Activated effector memory CD4-positive, alpha-beta T cell treated with Interleukin-2 at 50 U/mL for 16 hours (primary cell): Measurements from ENCODE around the gene TPRG1.

Source experiments
- DNase-seq: peaks from one replicate; pipeline ENCODE4 v3.0.0-alpha.2; 2020

TPRG1 gene

DNA sequence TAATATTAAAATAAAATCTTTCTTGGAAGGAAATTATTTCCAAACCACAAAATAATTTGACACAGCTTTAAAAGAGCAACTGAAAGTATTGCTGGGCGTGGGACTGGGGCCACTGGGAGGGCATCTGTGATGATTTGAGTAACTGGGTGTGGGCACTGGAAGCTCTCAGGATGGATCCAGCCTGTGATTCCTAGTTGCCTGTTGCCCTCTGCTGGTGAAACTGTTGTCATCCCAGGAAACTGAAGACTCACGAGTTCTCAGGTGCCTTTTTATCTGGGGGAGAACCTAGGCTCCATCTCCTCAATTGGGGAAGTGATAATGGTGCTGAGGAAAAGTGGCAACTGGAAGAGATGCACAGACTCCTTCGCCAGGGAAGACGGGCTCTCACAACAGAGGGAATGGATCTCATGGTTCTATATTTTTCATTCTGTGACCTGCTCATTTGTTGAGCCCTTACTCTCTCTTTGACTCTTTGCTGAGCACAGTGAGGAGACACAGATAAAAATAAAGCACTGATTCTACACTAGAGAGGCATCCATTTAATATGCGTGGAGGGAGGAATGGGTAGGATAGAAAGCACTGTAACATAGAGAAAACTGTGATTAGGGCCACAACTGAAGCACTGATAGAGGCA lies 61.6 kb downstream of the TPRG1 start:
- DNase-seq: no peak

DNA sequence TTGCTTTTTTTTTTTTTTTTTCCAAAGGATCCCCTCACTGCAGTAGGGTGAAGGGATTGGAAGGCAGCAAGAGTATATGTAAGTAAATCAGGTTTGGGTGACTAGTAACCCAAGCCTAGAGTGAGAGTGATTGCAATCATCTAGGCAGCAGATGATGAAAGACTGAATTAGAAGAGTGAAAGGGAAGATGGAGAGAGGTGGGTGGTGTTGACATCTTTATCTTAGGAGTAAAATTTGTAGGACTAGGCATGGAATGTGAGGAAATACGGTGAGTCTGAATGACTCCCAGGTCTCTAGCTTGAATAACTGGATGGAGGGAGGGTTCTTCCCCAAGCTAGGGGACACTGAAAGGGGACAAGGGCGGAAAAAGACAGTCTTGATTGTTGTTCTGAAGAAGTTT lies 63.4 kb downstream of the TPRG1 start:
- DNase-seq: no peak

DNA sequence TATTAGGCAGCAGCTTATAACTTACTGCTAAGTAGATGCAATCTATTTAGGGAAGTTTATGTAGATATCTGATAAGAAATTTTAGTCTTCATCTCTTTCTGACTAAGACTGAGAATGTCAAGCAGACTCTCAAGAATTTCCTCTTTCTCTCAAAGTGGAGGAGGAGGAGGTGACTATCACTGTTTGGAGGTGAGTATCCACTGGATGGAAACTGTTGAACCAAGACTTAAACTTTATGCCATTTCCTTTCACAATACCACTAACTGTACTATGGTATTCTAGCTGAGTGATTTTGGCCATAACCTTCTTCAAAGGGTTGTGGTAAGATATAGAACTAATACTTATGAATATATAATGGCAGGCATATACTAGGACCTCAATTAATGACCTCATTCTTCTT lies 64.6 kb downstream of the TPRG1 start:
- DNase-seq: no peak

DNA sequence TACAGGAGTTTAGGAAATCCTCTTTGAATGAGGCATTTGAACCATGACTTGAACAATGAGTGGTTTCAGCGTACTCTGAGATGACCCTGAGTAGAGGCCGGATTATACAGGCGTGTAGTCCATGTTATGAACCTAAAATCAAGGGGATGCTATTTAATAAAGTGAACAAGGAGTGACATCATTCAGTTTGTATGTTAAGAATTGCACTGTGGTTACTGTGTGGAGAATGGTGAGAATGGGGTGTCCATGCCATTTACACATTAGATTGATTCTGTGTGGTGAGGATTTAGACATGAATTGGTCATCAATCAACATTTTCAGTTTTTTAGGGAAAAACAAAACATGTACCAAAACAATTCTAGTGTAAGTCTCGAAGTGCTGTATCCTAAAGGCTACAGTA lies 65.8 kb downstream of the TPRG1 start:
- no peak for DNase-seq

DNA sequence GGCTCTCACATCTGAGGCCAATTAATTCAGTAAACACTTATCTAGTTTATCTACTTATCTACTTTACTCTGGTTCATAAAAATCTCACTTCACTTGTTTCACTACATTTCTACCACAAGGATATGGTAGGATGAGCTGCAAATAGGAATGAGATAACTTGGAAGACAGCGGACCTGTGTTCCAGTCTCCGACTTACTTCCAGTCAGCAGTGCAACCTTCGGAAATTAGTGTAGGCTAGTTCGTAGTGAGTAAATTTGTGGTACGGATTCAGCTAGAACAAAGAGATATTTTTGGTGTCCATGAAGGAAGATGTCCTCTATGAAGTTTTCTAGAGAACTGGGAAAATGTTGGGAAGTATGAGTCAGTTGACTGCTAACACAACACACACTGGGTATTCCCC lies 66.3 kb downstream of the TPRG1 start:
- DNase-seq: no peak

DNA sequence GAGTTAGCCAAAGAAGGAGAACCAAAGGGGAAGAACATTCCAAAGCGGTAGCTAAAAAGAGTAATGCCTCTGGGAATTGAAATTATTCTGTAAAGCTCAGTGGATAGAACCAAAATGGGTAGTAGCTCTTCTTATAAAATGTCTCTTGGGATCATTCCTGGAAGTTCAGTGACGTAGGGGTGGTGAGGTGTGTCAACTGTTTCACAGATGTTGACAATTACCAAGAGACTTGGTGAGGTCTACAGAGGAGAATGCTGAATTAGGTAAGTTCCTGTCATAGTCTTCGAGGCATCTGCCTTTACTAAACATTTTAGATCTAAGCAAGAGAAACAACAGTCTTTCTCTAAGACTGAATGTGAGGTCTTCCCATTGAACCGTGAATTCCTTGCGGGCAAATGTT lies 67.8 kb downstream of the TPRG1 start:
- DNase-seq: no peak

DNA sequence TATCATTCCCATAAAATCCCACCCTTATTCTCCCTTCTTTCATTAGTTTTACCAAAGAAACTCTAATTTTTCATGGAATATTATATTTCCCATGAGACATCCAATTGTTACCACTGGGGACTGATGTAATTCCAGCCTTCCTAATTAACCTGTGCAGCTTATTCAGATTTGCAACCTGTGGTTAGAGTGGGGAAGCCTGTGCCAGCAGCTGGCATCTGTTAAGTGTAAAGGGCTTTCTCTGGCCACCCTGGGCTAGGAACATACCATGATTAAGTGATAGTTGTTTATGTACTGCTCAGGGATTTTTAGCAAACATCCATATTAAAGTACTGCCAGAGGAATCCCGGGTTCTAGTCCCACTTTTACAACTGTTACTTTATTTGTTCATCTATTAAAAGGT lies 78.2 kb downstream of the TPRG1 start:
- DNase-seq: no peak

DNA sequence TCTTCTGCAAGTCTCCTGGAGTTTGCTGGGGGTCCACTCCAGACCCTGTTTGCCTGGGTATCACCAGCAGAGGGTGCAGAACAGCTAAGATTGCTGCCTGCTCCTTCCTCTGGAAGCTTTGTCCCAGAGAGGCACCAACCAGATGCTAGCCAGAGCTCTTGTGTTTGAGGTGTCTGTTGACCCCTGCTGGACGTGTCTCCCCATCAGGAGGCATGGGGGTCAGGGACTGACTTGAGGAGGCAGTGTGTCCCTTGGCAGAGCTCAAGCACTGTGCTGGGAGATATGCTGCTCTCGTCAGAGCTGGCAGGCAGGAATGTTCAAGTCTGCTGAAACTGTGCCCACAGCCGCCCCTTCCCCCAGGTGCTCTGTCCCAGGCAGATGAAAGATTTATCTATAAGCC lies 86.5 kb downstream of the TPRG1 start:
- no peak for DNase-seq

DNA sequence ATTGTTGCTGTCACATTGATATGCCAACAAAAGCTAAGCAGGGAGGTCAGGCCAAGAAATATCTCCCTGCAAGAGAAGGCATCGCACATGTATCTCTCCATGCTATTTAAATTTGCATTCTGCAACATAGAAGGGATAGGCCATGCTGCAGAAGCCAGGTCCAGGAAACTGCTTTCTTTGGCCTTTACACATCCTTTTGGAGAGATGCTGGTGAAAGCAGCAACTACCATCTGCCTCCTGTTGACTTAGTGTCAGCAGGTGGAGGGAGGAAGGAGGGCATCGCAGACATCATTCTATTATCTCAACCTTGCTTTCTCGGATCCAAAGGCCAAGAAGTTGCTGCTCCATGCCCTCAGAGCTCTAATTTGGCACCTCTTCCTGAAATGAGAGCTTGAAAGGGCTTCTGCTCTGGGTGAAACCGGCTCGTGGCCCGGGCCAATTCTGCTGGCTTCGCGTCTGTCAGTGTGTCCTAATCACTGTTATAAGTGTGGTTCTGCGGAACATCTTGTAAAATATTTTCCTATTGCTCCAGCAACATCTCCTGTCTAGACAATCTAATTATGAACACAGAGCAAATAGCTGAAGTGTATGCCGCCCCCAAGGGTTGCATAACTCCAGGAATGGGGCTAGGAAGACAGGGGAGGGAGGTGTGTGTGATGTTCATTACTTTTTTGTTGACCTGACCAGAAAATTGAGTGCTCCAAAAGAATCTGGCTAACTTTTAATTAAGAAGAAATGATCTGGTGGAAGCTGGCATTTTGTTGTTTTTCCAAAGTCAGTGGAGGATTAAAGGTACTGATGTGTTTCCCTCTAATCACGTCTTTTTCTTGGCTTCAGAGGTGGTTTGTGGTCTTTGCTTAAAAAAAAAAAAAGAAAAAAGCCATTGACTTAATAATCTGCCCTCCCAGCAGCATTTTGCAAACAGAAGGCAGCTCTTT lies 89.1 kb downstream of the TPRG1 start:
- DNase-seq: no peak

DNA sequence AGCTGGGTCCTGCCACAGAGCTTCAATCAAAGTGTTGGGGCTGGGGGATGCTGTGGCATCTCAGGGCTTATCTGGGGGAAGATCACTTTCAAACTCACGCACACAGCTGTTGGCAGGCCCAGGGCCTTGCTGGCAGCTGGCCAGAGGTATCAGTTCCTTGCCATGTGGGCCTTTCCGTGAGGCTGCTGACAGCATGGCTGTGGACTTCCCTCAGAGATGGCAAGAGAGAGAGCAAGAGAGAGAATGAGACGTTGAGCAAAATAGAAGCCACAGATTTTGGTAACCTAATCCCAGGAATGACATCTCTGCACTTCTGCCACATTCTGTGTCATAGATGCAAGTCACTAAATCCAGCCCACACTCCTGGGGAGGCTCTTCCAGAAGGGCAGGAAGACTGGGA lies 91.0 kb downstream of the TPRG1 start:
- no peak for DNase-seq

DNA sequence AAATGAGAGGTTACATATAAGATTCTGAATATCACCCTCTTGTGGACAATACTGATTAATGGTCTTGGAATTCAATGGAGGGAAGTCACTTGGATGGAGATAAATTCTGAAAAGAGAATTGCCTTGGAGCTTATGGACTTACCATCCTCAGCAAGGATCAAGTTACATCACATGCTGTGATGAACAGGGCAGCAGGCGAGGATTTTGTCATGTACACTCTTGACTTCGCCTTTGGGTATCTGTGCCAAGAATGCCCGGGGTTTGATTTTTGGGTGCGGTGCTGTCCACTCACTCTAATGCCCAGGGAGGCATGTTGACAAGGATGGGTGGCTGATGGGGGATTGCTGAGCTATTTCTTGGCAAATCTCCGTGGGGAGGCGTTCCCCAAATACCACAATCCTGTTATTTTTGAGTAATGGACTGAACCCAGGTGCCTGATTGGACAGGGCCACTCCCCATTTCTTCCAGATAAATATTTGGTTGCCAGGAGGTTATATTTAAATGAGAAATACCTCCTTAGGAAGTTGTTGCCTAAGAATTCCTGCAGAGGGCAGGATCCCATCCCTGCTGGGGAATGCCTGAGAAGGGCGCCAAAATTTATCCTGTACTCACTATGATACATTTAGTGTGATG lies 96.3 kb downstream of the TPRG1 start:
- no peak for DNase-seq

DNA sequence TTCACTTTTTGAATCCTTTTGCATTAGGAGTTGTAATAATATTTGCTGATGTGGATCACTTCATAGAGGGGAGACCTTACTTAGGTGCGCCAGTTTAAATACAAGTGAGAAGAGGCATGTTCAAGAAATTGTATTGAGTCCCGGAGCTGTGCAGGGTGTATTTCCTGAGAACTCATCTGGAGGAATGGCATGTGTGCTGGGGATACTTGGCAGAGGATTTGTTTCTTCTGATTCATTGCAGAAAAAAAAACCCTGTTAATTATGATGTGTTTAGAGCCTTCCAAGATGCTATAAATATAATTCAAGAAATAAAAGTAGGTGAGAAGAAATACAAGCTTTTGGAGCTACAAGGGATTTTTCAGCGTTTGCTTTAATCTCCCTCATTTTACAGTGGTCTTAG lies 97.6 kb downstream of the TPRG1 start:
- DNase-seq: no peak

DNA sequence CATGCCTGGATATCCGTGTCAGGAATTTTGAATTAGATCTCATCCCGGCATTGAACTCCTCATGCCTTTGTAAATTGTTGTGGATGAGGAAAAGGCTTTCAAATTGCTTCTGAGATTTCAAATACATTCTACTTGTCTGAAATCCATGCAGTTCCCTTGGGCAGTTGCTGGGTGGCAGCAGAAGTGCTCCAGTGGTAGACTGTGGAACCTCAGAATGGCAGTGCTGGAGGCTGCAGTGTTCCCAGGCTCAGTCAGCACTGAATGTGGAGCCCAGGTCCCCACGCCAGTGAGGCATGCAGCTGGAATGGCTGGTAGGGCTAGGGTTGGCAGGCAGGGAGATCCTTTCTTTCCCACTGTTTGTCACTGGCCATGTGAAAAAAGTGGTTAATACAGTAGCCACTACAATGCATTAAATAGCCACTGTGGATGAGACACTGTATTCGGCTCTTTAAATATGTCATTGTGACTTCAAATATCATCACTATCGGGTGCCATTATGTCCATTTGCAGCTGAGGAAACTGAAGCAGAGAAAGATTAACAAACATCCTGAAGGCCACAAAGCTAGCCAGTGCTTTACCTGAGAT lies 98.6 kb downstream of the TPRG1 start:
- DNase-seq: no peak

DNA sequence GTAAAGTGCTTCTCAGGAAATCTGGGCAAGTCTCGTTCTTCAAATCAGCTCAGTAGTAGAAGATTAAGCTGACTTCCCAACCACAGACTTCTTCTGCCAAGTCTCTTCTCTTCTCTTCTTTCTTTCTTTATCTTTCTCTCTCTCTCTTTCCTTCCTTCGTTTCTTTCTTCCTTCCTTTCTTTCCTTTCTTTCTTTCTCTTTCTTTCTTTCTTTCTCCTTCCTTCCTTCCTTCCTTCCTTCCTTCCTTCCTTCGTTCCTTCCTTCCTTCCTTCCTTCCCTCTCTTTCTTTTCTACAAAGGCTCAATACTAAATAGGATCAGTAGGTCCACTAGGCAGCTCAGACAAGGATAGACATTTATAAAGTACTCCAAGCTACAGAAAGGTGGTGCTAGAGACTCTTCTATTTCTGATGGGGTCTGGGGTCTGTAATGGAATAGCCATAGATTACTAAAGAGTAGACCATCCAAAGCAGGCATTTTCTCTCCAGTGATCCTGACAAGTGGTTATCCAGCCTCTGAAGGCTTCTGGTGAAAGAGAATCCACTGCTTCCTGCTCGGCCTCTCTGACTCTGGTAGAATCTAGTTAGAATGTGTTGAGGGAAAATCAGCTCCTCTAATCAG lies 100.8 kb downstream of the TPRG1 start:
- no peak for DNase-seq

DNA sequence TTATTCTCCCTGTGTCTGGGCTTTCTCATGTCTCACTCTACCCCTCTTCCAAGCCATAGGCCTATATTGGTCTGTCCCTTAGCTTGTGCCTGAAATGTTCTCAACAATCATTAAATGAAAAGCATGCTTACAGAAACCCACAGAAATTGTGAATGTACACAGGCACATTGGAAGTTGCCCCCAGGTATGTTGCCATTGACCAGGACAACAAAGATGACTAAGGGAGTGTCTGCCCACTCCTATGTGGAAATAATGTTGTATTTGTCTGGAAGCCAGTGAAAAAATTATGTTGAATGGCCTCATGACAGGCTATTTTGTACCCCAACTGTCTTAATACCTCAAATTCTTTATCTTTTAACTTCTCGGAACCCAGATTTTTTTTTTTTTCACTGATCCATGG lies 102.0 kb downstream of the TPRG1 start:
- no peak for DNase-seq

DNA sequence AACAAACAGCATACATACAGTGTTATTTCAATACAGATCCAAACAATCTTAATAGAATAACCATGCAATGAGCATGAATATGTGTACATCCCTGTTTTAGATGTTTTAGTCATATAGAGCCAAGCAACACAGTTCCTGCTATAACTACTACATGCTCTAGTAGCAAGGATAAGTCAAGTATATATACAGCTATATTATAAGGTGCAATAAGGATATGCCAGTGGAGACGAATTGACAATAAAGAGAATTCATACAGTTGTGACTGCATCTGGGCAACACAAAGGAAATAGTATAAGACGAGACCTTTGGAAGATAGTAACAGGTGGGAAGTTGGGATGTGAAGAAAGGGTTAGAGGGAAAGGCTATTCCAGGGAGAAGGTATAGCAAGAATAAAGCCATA lies 103.4 kb downstream of the TPRG1 start:
- DNase-seq: no peak

DNA sequence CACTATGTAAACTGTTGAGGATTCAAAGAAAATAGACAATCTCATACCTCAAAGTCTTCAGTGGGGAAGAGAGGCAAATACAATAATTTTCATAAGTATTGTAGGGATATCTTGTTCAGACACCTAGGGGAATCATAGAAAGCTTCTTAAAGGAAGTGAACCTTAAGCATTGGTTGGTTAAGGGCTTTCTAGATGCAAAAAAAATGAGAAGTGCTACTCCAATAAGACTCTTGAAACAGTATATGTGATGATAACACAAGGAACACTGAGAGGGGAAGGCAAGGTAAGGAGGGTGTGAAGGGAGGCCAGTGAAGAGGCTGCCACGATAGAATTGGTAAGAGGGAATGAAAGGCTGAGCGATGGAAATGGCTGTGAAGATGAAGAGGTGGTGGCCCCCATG lies 104.1 kb downstream of the TPRG1 start:
- DNase-seq: no peak

DNA sequence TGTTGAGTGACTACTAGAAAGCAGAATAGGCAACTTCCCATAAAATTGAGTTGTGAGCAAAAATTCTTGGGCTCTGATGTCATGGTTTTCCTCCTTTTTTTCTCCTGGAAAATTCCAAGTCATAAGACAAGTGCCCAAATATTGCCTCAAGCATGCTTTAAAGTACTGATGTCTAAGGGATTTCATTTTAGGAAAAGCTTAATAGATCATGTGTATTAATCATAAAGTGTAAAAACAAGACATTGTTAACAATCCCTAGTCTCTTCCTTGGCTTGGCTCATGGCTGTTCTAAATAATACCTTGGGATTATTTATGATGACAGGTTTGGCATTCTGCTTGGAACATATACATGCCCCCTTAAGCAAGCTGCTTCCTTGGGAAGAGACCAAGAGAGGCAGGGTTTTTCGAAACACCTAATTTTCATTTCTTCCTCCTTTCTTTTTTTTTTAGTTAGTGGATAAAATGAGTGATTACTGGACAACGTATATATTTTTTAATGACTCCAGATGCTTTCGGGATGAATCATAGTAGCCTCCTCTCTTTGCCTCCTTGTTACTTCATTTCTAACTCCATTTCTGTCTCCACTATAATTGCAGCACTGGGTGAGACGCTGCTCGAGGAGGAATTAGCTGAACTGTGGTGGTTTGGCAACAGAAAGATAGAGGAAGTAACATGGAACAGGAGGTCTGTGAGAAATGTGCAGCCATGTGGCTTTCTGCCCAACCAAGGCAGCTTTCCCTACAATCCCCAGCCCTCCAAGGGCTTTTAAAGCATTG lies 104.9 kb downstream of the TPRG1 start:
- no peak for DNase-seq

DNA sequence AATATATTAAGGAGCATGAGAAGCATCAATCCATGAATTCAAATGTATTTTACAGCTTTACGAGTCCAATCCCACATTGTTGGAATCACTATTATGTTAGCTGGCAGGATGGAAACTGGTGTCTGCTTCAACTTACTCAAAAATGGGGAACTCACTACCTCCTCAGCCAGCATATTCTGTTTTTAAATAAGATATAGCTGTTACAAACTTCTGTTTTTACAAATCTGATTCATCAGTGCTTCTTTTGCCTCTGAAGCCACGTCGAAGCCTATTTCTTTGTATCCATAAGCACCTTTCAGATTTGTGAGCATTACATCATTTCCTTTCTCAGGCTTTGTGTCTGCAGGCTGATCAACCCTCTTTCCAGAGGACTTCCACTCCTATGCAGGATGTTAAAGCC lies 105.9 kb downstream of the TPRG1 start:
- no peak for DNase-seq

DNA sequence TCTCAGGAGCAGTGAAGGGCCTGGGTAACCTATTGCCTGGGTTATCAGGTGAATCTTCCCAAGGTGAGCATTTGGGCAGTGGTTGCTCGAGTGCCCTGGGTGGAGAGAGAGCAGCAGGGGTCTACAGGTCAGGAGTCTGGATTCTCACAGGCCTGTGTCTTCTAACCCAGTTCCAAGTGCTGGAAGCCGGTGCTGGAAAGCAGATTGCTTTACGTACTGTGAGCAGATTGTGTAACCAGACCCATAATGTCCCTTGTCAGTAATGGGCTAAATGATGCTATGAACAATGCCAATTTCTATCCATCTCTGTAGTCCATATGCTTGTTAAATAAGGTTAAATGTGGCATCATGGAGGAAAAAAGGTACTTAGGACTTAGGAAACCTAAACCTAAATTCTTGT lies 106.5 kb downstream of the TPRG1 start:
- DNase-seq: no peak

DNA sequence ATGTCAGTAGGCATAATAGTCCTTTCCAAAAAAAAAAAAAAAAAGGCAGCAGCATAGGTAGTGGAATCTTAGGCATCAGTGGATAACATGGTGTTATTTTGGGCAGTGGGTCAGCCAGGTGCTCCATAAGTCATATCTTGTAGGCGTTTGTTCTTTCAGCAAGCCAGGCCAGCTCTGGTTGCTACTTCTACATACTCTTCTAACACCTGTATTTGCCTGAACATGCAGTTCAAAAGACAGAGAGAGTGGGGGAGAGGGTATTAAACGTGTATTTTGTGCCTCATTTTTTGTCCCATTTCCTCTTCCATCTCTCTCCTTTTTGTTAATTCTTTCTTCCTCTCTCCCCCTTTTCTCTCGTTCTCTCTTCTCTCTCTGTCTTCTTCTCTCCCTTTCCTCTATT lies 110.4 kb downstream of the TPRG1 start:
- no peak for DNase-seq

DNA sequence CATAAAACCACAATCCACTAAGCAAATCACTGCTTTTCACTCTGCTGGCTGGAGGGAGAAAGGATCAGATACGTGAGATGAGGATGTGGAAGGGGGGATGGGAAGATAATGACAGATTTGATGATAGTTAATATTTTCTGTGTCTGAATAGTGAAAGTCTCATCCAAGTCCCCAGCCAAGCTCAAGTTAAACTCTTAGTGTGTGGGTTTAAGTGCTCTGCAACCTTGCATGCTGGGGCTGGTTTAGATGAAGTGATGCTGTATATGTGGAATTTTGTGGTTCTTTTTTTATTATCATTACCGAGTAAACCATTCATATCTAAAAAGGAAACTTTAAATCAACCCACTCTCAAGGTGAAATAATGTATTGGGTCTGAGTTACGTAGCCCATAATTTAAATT lies 111.0 kb downstream of the TPRG1 start:
- DNase-seq: no peak

DNA sequence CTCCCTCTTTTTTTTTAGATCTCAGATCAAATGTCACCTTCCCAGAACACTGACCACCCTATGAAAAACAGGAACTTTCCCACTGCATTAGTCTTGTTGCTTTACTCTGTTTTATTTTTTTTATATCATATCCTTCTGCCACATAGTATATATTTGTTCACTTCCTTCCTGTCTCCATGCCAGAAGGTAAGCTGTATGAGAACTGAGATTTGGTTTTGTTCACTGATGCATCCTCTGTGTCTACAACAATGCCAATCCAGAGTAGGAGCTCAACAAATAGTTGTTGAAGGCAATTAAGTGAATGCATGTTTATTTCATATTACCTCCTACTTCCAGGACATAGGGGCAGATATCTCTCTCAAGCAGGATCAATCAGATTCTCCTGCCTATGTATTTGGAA lies 114.4 kb downstream of the TPRG1 start:
- DNase-seq: no peak
